Measurements from ENCODE around the gene KCNN2. TPM values are rescaled to one million over a fixed set of nuclear protein-coding genes. Genes with fewer than 3 reads are reported as not detected.

The KCNN2 gene
- total and polyA plus RNA-seq, 2 of the 8 experiments (the other 6 are each of a cell fraction or from before 2014, with no cell fraction given) = 13.1 to 18.6 TPM

DNA sequence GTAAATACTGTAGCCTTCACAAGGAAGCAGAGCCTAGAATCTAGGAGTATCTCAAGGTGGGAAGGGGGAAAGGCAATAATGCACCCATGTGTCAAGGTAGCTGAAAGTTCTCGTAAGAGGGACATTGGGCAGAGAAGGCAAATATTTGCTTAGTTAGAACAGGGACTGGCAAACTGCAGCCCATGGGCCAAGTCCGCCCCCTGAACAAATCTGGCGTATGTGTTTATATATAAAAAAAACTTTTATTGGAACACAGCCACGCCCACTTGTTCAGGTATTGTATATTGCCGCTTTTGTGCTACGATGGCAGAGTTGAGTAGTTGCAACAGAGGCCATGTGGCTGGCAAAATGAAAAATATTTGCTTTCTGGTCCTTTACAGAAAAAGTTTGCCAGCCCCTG is 16.1 kb downstream of the KCNN2 start:
- Histone ChIP-seq H3K18ac (ENCODE audit: extremely low read depth, low read length) (no peak overlapping the region), H3K4me3 (ENCODE audit: extremely low read depth in 1 of 4, insufficient read depth in 2 of 4, low read depth in 3 of 4, low read length in 4 of 4) (no peak overlapping the region), H2BK120ac (replicated peaks; ENCODE audit: low read depth, low read length) (no peak overlapping the region), H4K5ac (ENCODE audit: insufficient read length, low read depth, low read length) (no peak overlapping the region), H3K14ac (ENCODE audit: insufficient read length) (no peak overlapping the region), H3K79me2 (ENCODE audit: control insufficient read depth in 1 of 2, insufficient read depth in 2 of 2, low read length in 2 of 2) (peaks cover 8 to 93% of the 10 kb centered on the region in 2 experiments; a peak in 3 of 4 replicates), H2BK20ac (ENCODE audit: low read length) (no peak overlapping the region), H2BK15ac (ENCODE audit: low read length) (no peak overlapping the region), H4K91ac (replicated peaks; ENCODE audit: insufficient read length, low read length) (no peak overlapping the region), H3K4me1 (replicated peaks in 1 of 4; ENCODE audit: control insufficient read depth in 3 of 4, insufficient read depth in 4 of 4, low read length in 3 of 4) (peaks cover 0 to 6% (median under 1%) of the 10 kb centered on the region in 4 experiments; a peak in 3 of 7 replicates), H2AK5ac (ENCODE audit: low read depth, low read length) (no peak overlapping the region), H3K4ac (replicated peaks; ENCODE audit: insufficient read length, low read depth, low read length) (no peak overlapping the region), H2BK5ac (ENCODE audit: low read depth, low read length) (no peak overlapping the region), H3K9me3 (ENCODE audit: insufficient read depth in 2 of 2, low read depth in 1 of 2, low read length in 1 of 2) (no peaks in the 10 kb centered on the region), H4K8ac (ENCODE audit: extremely low read depth, insufficient read depth, low read length) (no peak overlapping the region), H3K27me3 (replicated peaks in 1 of 4; ENCODE audit: control insufficient read depth in 3 of 4, extremely low read depth in 1 of 4, insufficient read depth in 3 of 4, low read length in 3 of 4) (no peaks in the 10 kb centered on the region), H3K9ac (replicated peaks in 1 of 4; ENCODE audit: extremely low read depth in 1 of 4, low read depth in 3 of 4, low read length in 3 of 4) (no peak overlapping the region), H3K23ac (ENCODE audit: insufficient read length) (no peak overlapping the region), H3K36me3 (ENCODE audit: control insufficient read depth in 2 of 4, insufficient read depth in 4 of 4, low read length in 3 of 4) (peaks cover 0 to 14% (median 0%) of the 10 kb centered on the region in 4 experiments; a peak in 2 of 8 replicates), H3K79me1 (ENCODE audit: low read depth, low read length) (peaks cover 12% of the 10 kb centered on the region), H2AFZ (ENCODE audit: low read length) (no peak overlapping the region), H4K20me1 (replicated peaks in 1 of 2; ENCODE audit: control insufficient read depth in 1 of 2, insufficient read depth in 2 of 2, low read length in 2 of 2) (peaks cover 12% of the 10 kb centered on the region in 2 experiments), H3K27ac (ENCODE audit: low read depth, low read length) (no peak overlapping the region), H2BK12ac (ENCODE audit: low read depth, low read length) (no peak overlapping the region), H3K23me2 (ENCODE audit: low read depth, low read length) (no peaks in the 10 kb centered on the region; the same call in 1 of the 2 replicates), H3K4me2 (ENCODE audit: insufficient read depth in 1 of 2, low read depth in 2 of 2, low read length in 2 of 2) (no peak overlapping the region), H3K56ac (replicated peaks; ENCODE audit: insufficient read length, low read depth, low read length) (no peak overlapping the region)
- DNase-seq (ENCODE audit: low read depth in 1 of 2, low spot score in 2 of 2) (no peak), FAIRE-seq (no peak)
- TF ChIP-seq SP4 (IDR thresholded peaks at IDR 0.05; ENCODE audit: low read length) (no peak), EP300 (IDR thresholded peaks at IDR 0.05; ENCODE audit: borderline replicate concordance in 1 of 2, low read depth in 2 of 2, low read length in 2 of 2) (no peak), CTBP2 (IDR thresholded peaks at IDR 0.05; ENCODE audit: borderline replicate concordance, insufficient read depth, insufficient read length, low read length) (no peak), CHD1 (IDR thresholded peaks at IDR 0.05; ENCODE audit: low read depth, low read length) (no peak), NRF1 (IDR thresholded peaks at IDR 0.05; ENCODE audit: low read depth, low read length) (no peak), SUZ12 (IDR thresholded peaks at IDR 0.05; ENCODE audit: low read length) (no peak), RNF2 (IDR thresholded peaks at IDR 0.05; ENCODE audit: borderline replicate concordance, low read depth, low read length, missing control alignments, poor library complexity, severe bottlenecking) (no peak), KDM4A (IDR thresholded peaks at IDR 0.05; ENCODE audit: low read depth, low read length, severe bottlenecking) (no peak), GABPA (IDR thresholded peaks at IDR 0.05; ENCODE audit: borderline replicate concordance, insufficient read depth, low read length) (no peak)
- ChIA-PET CTCF (ENCODE audit: partially characterized antibody) (interaction anchor here (0.5 to 1.6 kb wide), 5 partner anchors 8 to 311 kb away, joined by 3 to 5 read pairs (median 3); no protein-coding TSS in a partner anchor), POLR2A (ENCODE audit: partially characterized antibody) (interaction anchor here (0.9 to 1.3 kb wide), 4 partner anchors 9 to 32 kb away, joined by 3 read pairs; partner anchors contain the start of gene KCNN2)
- WGBS, 2 experiments (ENCODE audit: extremely low coverage in 1 of 2, insufficient coverage in 1 of 2, insufficient read length in 1 of 2, insufficient replicate concordance in 2 of 2, low coverage in 1 of 2, low lambda C conversion rate in 2 of 2, missing lambda C conversion rate in 1 of 2) = 89% methylated on average over 6 of the region's 6 CpGs; no CpG with 5 or more reads in 1 of the 2 experiments
